Mesenchymal stem cell (in vitro differentiated cells and primary cell): ENCODE results near the gene LRRC7.

ENCODE experiments used
- DNase-seq: peaks from one replicate; pipeline ENCODE4 v3.0.0-alpha.2; 2013
- H2AFZ ChIP-seq: one replicate; pipeline ENCODE4 v1.6.1; 2013; ENCODE audit warnings: low read depth, mild to moderate bottlenecking, control low read depth, inconsistent platforms, low read length, moderate library complexity
- H2AK5ac ChIP-seq: 2 replicates; pipeline ENCODE4 v1.6.1; 2013; ENCODE audit warnings: low read length, moderate library complexity, mild to moderate bottlenecking, inconsistent platforms; ENCODE audit not compliant: severe bottlenecking
- H2BK120ac ChIP-seq: one replicate; pipeline ENCODE4 v1.6.1; 2013; ENCODE audit warnings: low read depth, mild to moderate bottlenecking, inconsistent platforms, low read length, moderate library complexity
- H2BK12ac ChIP-seq, 2 experiments: one replicate each; pipeline ENCODE4 v1.6.1; 2013; ENCODE audit warnings: inconsistent platforms in 2 of 2, low read length in 2 of 2, mild to moderate bottlenecking in 2 of 2, moderate library complexity in 2 of 2, control low read depth in 1 of 2
- H2BK15ac ChIP-seq: one replicate; pipeline ENCODE4 v1.6.1; 2013; ENCODE audit warnings: mild to moderate bottlenecking, low read depth, inconsistent platforms; ENCODE audit not compliant: poor library complexity, severe bottlenecking
- H2BK5ac ChIP-seq: 2 replicates; pipeline ENCODE4 v1.6.1; 2013; ENCODE audit warnings: low read depth, mild to moderate bottlenecking, low read length, control low read depth, inconsistent platforms; ENCODE audit not compliant: poor library complexity, severe bottlenecking
- H3K14ac ChIP-seq, 2 experiments: one replicate each; pipeline ENCODE4 v1.6.1; 2013; ENCODE audit warnings: inconsistent platforms in 2 of 2, low read length in 2 of 2, control low read depth in 1 of 2, mild to moderate bottlenecking in 1 of 2, moderate library complexity in 1 of 2
- H3K18ac ChIP-seq, 2 experiments: one replicate each; pipeline ENCODE4 v1.6.1; 2013; ENCODE audit warnings: inconsistent platforms in 2 of 2, low read length in 2 of 2, control low read depth in 1 of 2, low read depth in 1 of 2, mild to moderate bottlenecking in 1 of 2
- H3K23ac ChIP-seq, 2 experiments: one replicate each; pipeline ENCODE4 v1.6.1; 2013; ENCODE audit warnings: inconsistent platforms in 2 of 2, low read length in 2 of 2, mild to moderate bottlenecking in 2 of 2, moderate library complexity in 2 of 2, control low read depth in 1 of 2
- H3K27ac ChIP-seq: 2 replicates; pipeline ENCODE4 v1.5.1; 2013; ENCODE audit warnings: mild to moderate bottlenecking, moderate library complexity, low read length, control low read depth, inconsistent platforms; ENCODE audit not compliant: poor library complexity, severe bottlenecking
- H3K27me3 ChIP-seq, 2 experiments: 2 replicates each; pipeline versions ENCODE4 v1.6.1 to v1.7.0; 2013; ENCODE audit warnings: low read length in 2 of 2, mild to moderate bottlenecking in 2 of 2, moderate library complexity in 2 of 2, control low read depth in 1 of 2, inconsistent platforms in 1 of 2; ENCODE audit not compliant: control insufficient read depth in 1 of 2, insufficient read depth in 1 of 2
- H3K36me3 ChIP-seq, 2 experiments: 2 replicates each; pipeline versions ENCODE4 v1.6.1 to v1.7.0; 2013; ENCODE audit warnings: low read length in 2 of 2, control low read depth in 1 of 2, inconsistent platforms in 1 of 2, low read depth in 1 of 2, mild to moderate bottlenecking in 1 of 2; ENCODE audit not compliant: insufficient read depth in 2 of 2, control insufficient read depth in 1 of 2
- H3K4ac ChIP-seq, 2 experiments: one replicate each; pipeline ENCODE4 v1.6.1; 2013; ENCODE audit warnings: inconsistent platforms in 2 of 2, low read length in 2 of 2, mild to moderate bottlenecking in 2 of 2, moderate library complexity in 2 of 2, control low read depth in 1 of 2, low read depth in 1 of 2
- H3K4me1 ChIP-seq: 2 replicates; pipeline ENCODE4 v1.6.1; 2013; ENCODE audit warnings: low read depth, low read length, control low read depth; ENCODE audit not compliant: control insufficient read depth, insufficient read depth
- H3K4me2 ChIP-seq: 2 replicates; pipeline ENCODE4 v1.6.1; 2013; ENCODE audit warnings: low read length, mild to moderate bottlenecking, inconsistent platforms; ENCODE audit not compliant: poor library complexity, severe bottlenecking
- H3K4me3 ChIP-seq, 2 experiments: 2 replicates each; pipeline versions ENCODE4 v1.5.1 to v1.7.0; 2013; ENCODE audit warnings: low read length in 2 of 2, mild to moderate bottlenecking in 2 of 2, control low read depth in 1 of 2, low read depth in 1 of 2; ENCODE audit not compliant: insufficient read depth in 1 of 2
- H3K79me1 ChIP-seq: replicated peaks from 2 replicates; pipeline ENCODE4 v1.6.1; 2013; ENCODE audit warnings: mild to moderate bottlenecking, control low read depth, low read length, inconsistent platforms; ENCODE audit not compliant: poor library complexity, severe bottlenecking
- H3K9ac ChIP-seq: 2 replicates; pipeline ENCODE4 v1.7.0; 2013; ENCODE audit warnings: mild to moderate bottlenecking, low read length, moderate library complexity
- H3K9me3 ChIP-seq: 2 replicates; pipeline ENCODE4 v1.7.0; 2013; ENCODE audit warnings: mild to moderate bottlenecking, low read length; ENCODE audit not compliant: control insufficient read depth
- H4K8ac ChIP-seq: one replicate; pipeline ENCODE4 v1.6.1; 2013; ENCODE audit warnings: inconsistent platforms, mild to moderate bottlenecking, low read length, moderate library complexity
- H4K91ac ChIP-seq: one replicate; pipeline ENCODE4 v1.6.1; 2013; ENCODE audit warnings: mild to moderate bottlenecking, low read length, inconsistent platforms
- WGBS: methylation state at CpG from one replicate; pipeline ENCODE4 v1.1.7; 2013; ENCODE audit warnings: mixed read lengths; 5-methylcytosine and 5-hydroxymethylcytosine counted together

LRRC7 gene

DNA sequence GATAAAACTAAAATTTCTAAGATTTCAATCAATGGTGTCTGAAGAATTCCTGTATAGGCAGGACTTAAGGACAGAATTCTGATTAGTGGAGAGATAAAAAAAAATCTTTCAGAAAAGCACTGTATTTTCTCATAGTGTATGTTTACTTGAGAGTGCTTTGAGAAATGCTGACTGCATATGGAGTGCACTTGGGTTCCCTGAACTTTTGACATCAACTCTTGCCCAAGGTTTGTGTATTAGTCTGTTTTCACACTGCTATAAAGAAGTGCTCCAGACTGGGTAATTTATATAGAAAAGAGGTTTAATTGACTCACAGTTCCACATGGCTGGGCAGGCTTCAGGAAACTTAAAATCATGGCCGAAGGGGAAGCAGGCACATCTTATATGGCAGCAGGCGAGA lies 362.7 kb downstream of the LRRC7 start:
- Histone ChIP-seq H3K23ac (no peak overlapping the region), H3K9ac (no peak overlapping the region), H3K9me3 (no peaks in the 10 kb centered on the region), H2AFZ (no peak overlapping the region), H3K4ac (no peak overlapping the region), H3K36me3 (no peaks in the 10 kb centered on the region), H2BK12ac (no peak overlapping the region), H2BK5ac (no peak overlapping the region), H2AK5ac (no peak overlapping the region), H3K4me1 (no peaks in the 10 kb centered on the region), H3K14ac (no peak overlapping the region), H4K91ac (no peak overlapping the region), H2BK120ac (no peak overlapping the region), H3K4me2 (no peak overlapping the region), H3K4me3 (no peak overlapping the region), H3K27ac (no peak overlapping the region), H3K79me1 (no peaks in the 10 kb centered on the region), H4K8ac (no peak overlapping the region), H3K18ac (peak overlapping the region in 1 of 2 experiments; percentile 24), H2BK15ac (no peak overlapping the region), H3K27me3 (no peaks in the 10 kb centered on the region)
- DNase-seq: peak; percentile 61
- 89% methylated on average over 2 of the region's 2 CpGs for WGBS

GRCh38 chr1:69932760-69933159 lies 365.0 kb downstream of the LRRC7 start:
- Histone ChIP-seq H3K9me3 (no peaks in the 10 kb centered on the region), H3K36me3 (no peaks in the 10 kb centered on the region), H2AFZ (no peak overlapping the region), H2AK5ac (no peak overlapping the region), H3K4me3 (no peak overlapping the region), H2BK15ac (no peak overlapping the region), H2BK12ac (peak overlapping the region in 1 of 2 experiments; percentile 84), H4K8ac (no peak overlapping the region), H3K4me2 (no peak overlapping the region), H3K4me1 (no peaks in the 10 kb centered on the region), H3K18ac (peak overlapping the region in 1 of 2 experiments; percentile 33), H3K9ac (no peak overlapping the region), H2BK120ac (no peak overlapping the region), H3K79me1 (no peaks in the 10 kb centered on the region), H3K27me3 (no peaks in the 10 kb centered on the region), H3K23ac (no peak overlapping the region), H3K4ac (no peak overlapping the region), H4K91ac (no peak overlapping the region), H3K27ac (no peak overlapping the region), H3K14ac (no peak overlapping the region), H2BK5ac (no peak overlapping the region)
- DNase-seq: no peak
- 93% methylated on average over 3 of the region's 3 CpGs for WGBS

- Histone ChIP-seq H3K79me1 (no peaks in the 10 kb centered on the region), H2BK12ac (no peak overlapping the region), H2BK15ac (no peak overlapping the region), H3K4ac (no peak overlapping the region), H3K9me3 (no peaks in the 10 kb centered on the region), H4K8ac (no peak overlapping the region), H3K9ac (no peak overlapping the region), H4K91ac (no peak overlapping the region), H2BK5ac (no peak overlapping the region), H3K23ac (no peak overlapping the region), H3K4me1 (no peaks in the 10 kb centered on the region), H3K27me3 (no peaks in the 10 kb centered on the region), H2BK120ac (no peak overlapping the region), H3K4me2 (no peak overlapping the region), H2AK5ac (no peak overlapping the region), H3K14ac (no peak overlapping the region), H3K36me3 (no peaks in the 10 kb centered on the region), H3K18ac (no peak overlapping the region), H2AFZ (no peak overlapping the region), H3K27ac (no peak overlapping the region), H3K4me3 (no peak overlapping the region)
- no peak for DNase-seq
- WGBS: 91% methylated on average over 5 of the region's 6 CpGs
Measured at GRCh38 chr1:69940231-69940630, 372.5 kb downstream of the LRRC7 start.

- H2BK5ac ChIP-seq: no peak overlapping the region
- no peaks in the 10 kb centered on the region for H3K27me3 ChIP-seq
- H3K4me2 ChIP-seq: no peak overlapping the region
- H3K14ac ChIP-seq: no peak overlapping the region
- no peak overlapping the region for H2AK5ac ChIP-seq
- no peaks in the 10 kb centered on the region for H3K4me1 ChIP-seq
- H3K9ac ChIP-seq: no peak overlapping the region
- H3K18ac ChIP-seq: no peak overlapping the region
- H3K27ac ChIP-seq: no peak overlapping the region
- H3K23ac ChIP-seq: no peak overlapping the region
- no peak overlapping the region for H3K4me3 ChIP-seq
- no peak for DNase-seq
- no peaks in the 10 kb centered on the region for H3K9me3 ChIP-seq
- no peak overlapping the region for H2AFZ ChIP-seq
- no peak overlapping the region for H2BK120ac ChIP-seq
- peak overlapping the region; percentile 41 for H4K8ac ChIP-seq
- H3K79me1 ChIP-seq: no peaks in the 10 kb centered on the region
- no peak overlapping the region for H2BK15ac ChIP-seq
- no peak overlapping the region for H2BK12ac ChIP-seq
- no peaks in the 10 kb centered on the region for H3K36me3 ChIP-seq
- H4K91ac ChIP-seq: no peak overlapping the region
- 90% methylated on average over 2 of the region's 3 CpGs for WGBS
- no peak overlapping the region for H3K4ac ChIP-seq
Measured at GRCh38 chr1:69940816-69941215, 373.1 kb downstream of the LRRC7 start.
